CD8-positive, alpha-beta memory T cell (primary cell): ENCODE data around the gene AP1G2. TPM values are rescaled to one million over a fixed set of nuclear protein-coding genes. Genes with fewer than 3 reads are reported as not detected.

ENCODE experiments used
- CTCF ChIA-PET: fragments of 350-600 bp; sonication (Branson Sonifier 250); formaldehyde crosslinking; loops from one replicate; lab custom pipeline; 2021; ENCODE audit warnings: antibody characterized with exemption; lab: Charles Lee
- POLR2A ChIA-PET: fragments of 350-600 bp; sonication (Branson Sonifier 250); formaldehyde crosslinking; loops from one replicate; lab custom pipeline; 2021; ENCODE audit warnings: antibody characterized with exemption; lab: Charles Lee
- DNase-seq, 5 donors: peaks; one replicate each; pipeline versions ENCODE4 v3.0.0 to v3.0.0-alpha.2; 2020 to 2022; ENCODE audit warnings: mixed read lengths in 1 of 5
- H3K27ac ChIP-seq: one replicate; pipeline ENCODE4 v1.7.0; 2013; ENCODE audit warnings: low read depth, mild to moderate bottlenecking, low read length, moderate library complexity
- H3K27me3 ChIP-seq: 2 replicates; pipeline ENCODE4 v1.7.0; 2013; ENCODE audit warnings: low read length, mild to moderate bottlenecking; ENCODE audit not compliant: insufficient read depth, poor library complexity, severe bottlenecking
- H3K36me3 ChIP-seq: 2 replicates; pipeline ENCODE4 v1.7.0; 2013; ENCODE audit warnings: mild to moderate bottlenecking, low read length, moderate library complexity; ENCODE audit not compliant: insufficient read depth
- H3K4me1 ChIP-seq: 2 replicates; pipeline ENCODE4 v1.7.0; 2013; ENCODE audit warnings: mild to moderate bottlenecking, low read length, moderate library complexity; ENCODE audit not compliant: insufficient read depth
- H3K4me3 ChIP-seq: 2 replicates; pipeline ENCODE4 v1.7.0; 2013; ENCODE audit warnings: mild to moderate bottlenecking, low read length
- H3K9me3 ChIP-seq: 2 replicates; pipeline ENCODE4 v1.7.0; 2013; ENCODE audit warnings: mild to moderate bottlenecking, low read length
- H3K27ac Mint-ChIP-seq, 8 donors: one replicate each; pipeline ENCODE4 v1.8.0; 2020 to 2021; ENCODE audit warnings: mixed read lengths in 8 of 8, mild to moderate bottlenecking in 6 of 8, inconsistent platforms in 3 of 8, moderate library complexity in 3 of 8
- H3K27me3 Mint-ChIP-seq, 2 donors: one replicate each; pipeline ENCODE4 v1.8.0; 2020 to 2021; ENCODE audit warnings: mixed read lengths in 2 of 2, mild to moderate bottlenecking in 1 of 2, moderate library complexity in 1 of 2
- H3K36me3 Mint-ChIP-seq, 3 donors: one replicate each; pipeline ENCODE4 v1.8.0; 2020 to 2021; ENCODE audit warnings: mixed read lengths in 3 of 3, inconsistent platforms in 1 of 3, mild to moderate bottlenecking in 1 of 3
- H3K4me1 Mint-ChIP-seq, 3 donors: one replicate each; pipeline ENCODE4 v1.8.0; 2020 to 2021; ENCODE audit warnings: mixed read lengths in 3 of 3, inconsistent platforms in 1 of 3, mild to moderate bottlenecking in 1 of 3
- H3K4me3 Mint-ChIP-seq, 7 donors: one replicate each; pipeline ENCODE4 v1.8.0; 2020 to 2021; ENCODE audit warnings: mixed read lengths in 7 of 7, mild to moderate bottlenecking in 6 of 7, moderate library complexity in 4 of 7, inconsistent platforms in 2 of 7
- H3K9me3 Mint-ChIP-seq, 5 donors: one replicate each; pipeline ENCODE4 v1.8.0; 2020 to 2022; ENCODE audit warnings: mixed read lengths in 5 of 5, mild to moderate bottlenecking in 3 of 5, moderate library complexity in 2 of 5, inconsistent platforms in 1 of 5
- polyA plus RNA-seq: library from polyadenylated mRNA; unstranded; fragments of 300-500 nt; fragmentation: Illumina TruSeq; gene quantifications from one replicate; pipeline ENCODE4 v1.2.3, GENCODE V29; 2021
- total RNA-seq, 2 experiments: library from RNA; stranded (reverse); gene quantifications; one replicate each; pipeline ENCODE4 v1.2.3, GENCODE V29; 2021

Gene AP1G2
- total and polyA plus RNA-seq, 3 experiments from 2014 or later = 80.8 to 154 (median 152) TPM

DNA sequence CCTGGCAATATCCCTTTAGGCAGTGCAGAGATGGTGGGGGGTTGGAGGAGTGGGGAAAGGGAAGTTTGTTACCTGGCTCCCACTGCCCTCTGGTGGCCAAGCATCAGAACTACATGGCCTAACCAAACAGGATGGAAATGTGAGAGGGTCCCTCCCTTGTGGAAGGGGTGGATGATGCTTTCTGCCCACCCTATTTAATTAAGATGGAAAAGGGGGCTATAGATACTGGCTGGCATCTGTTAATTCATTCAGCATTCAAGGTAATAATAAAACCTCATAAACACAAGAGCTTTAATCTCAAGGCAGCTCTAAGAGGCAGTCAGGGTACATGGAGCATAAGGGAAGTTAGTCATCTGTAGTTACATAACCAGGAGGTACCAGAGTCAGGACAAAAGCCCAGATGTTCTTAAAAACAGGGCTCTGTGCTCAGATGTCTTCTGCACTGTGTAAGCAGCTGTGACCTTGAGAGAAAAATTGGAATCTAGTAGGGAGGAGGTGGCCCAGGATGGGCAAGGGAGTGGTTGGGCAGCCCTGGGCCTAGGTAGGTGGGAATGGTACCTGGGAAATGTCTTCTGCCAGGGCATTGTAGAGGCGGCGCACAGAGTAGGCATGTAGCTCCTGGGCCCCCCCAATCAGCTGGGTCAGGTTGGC lies 4.6 kb downstream of the AP1G2 start:
- peaks cover 27 to 48% (median 28%) of the 10 kb centered on the region in 3 donors for H3K4me1 Mint-ChIP-seq
- no peaks in the 10 kb centered on the region for H3K9me3 Mint-ChIP-seq
- Histone ChIP-seq H3K4me3 (no peak overlapping the region), H3K9me3 (no peaks in the 10 kb centered on the region), H3K27ac (no peak overlapping the region), H3K27me3 (no peaks in the 10 kb centered on the region), H3K4me1 (peaks cover 16% of the 10 kb centered on the region), H3K36me3 (peaks cover 55% of the 10 kb centered on the region)
- POLR2A ChIA-PET = no interaction called here
- H3K4me3 Mint-ChIP-seq = peak overlapping the region in 1 of 7 donors; percentile 56
- H3K36me3 Mint-ChIP-seq = peaks cover 0 to 85% (median 7%) of the 10 kb centered on the region in 3 donors
- CTCF ChIA-PET = interaction anchor here (0.7 to 8.9 kb wide), 10 partner anchors 9 to 94 kb away, joined by 3 to 105 read pairs (median 3); partner anchors contain the start of genes NGDN and ZFHX2
- H3K27ac Mint-ChIP-seq = peak overlapping the region in 7 of 8 donors; percentile 17 to 87 (median 80)
- H3K27me3 Mint-ChIP-seq = peaks cover 0 to 3% of the 10 kb centered on the region in 2 donors
- peak; percentile 39 to 72 (median 52) for DNase-seq

DNA sequence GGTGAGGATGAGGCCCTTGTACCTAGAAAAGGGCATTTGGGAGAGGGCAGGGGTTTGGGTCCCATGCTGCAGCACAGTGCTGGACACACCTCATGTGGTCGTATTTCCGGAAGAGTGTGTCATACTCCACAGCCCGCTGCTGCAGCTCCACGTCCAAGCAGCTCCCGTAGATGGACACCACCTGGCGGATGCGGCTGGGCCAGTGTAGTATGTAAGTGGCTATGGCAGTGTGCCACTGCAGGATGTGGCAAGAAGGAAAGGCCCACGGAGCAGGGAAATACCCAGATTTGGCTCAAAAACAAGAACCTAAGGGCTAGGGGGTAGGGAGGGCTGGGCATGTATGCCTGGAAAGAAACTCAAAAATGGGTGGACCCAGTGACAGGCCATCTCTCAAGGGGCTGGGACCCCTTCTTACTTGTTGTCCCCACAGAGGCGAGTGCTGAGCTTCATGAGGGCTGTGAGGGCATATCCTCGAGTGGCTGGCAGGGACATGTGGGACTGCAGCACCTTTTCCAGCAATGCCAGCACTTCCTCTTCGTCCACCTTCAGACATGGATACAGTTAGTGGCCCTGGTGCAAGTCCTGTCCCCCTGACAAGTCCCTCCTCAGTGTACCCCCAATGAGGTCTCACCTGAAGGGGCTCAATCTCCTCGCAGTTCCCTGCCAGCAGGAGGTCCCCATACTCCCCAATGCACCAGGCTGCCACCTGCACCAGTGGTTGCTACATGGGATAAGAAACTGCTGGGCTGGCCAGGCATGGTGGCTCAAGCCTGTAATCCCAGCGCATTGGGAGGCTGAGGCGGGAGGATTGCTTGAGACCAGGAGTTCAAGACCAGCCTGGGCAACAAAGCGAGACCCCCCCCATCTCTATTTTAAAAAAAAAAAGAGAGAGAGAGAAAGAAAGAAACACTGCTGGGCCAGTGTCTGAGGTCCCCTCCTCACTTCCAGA lies 5.4 kb downstream of the AP1G2 start:
- ChIA-PET POLR2A (interaction anchor here (1.0 kb wide), 1 partner anchor 10 kb away, joined by 4 read pairs; no protein-coding TSS in a partner anchor), CTCF (interaction anchor here (0.7 to 8.9 kb wide), 8 partner anchors 8 to 84 kb away, joined by 3 to 105 read pairs (median 4); partner anchors contain the start of gene ZFHX2)
- Mint-ChIP-seq H3K36me3 (peaks cover 0 to 82% (median 5%) of the 10 kb centered on the region in 3 donors), H3K27me3 (no peaks in the 10 kb centered on the region), H3K4me3 (peak overlapping the region in 1 of 7 donors; percentile 58), H3K9me3 (no peaks in the 10 kb centered on the region), H3K27ac (peak overlapping the region in 6 of 8 donors; percentile 17 to 80 (median 64)), H3K4me1 (peaks cover 26 to 47% (median 28%) of the 10 kb centered on the region in 3 donors)
- DNase-seq = no peak
- no peak overlapping the region for H3K27ac ChIP-seq
- no peak overlapping the region for H3K4me3 ChIP-seq
- H3K27me3 ChIP-seq = no peaks in the 10 kb centered on the region
- H3K4me1 ChIP-seq = peaks cover 17% of the 10 kb centered on the region
- H3K36me3 ChIP-seq = peaks cover 55% of the 10 kb centered on the region
- no peaks in the 10 kb centered on the region for H3K9me3 ChIP-seq

DNA sequence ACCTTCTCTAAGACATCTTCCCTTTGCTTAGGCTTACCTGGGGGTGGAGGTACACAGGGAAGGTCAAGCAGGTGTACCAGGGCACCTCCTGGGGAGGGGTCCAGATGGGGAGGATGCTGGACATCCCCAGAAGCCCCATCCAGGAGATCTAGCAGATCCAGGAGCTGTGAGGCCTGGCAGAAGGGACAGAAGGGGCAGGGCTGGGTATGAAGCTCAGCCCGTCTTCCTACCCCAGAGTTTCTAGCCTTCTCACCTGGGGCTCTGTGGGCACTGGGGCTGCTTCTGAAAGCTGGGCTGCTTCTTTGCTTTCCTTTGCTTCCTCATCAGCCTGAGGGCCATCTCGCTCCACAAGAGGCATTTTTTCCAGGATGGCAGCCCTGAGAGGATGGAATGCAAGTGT lies 6.3 kb downstream of the AP1G2 start:
- CTCF ChIA-PET = interaction anchor here (1.0 to 8.9 kb wide), 5 partner anchors 9 to 83 kb away, joined by 3 to 105 read pairs (median 5); no protein-coding TSS in a partner anchor
- Mint-ChIP-seq H3K9me3 (no peaks in the 10 kb centered on the region), H3K4me3 (peak overlapping the region in 1 of 7 donors; percentile 58), H3K27ac (peak overlapping the region in 1 of 8 donors; percentile 89), H3K27me3 (no peaks in the 10 kb centered on the region), H3K4me1 (peaks cover 27 to 47% (median 31%) of the 10 kb centered on the region in 3 donors), H3K36me3 (peaks cover 0 to 76% (median 5%) of the 10 kb centered on the region in 3 donors)
- no peak overlapping the region for H3K4me3 ChIP-seq
- no peaks in the 10 kb centered on the region for H3K9me3 ChIP-seq
- POLR2A ChIA-PET = interaction anchor here (1.0 kb wide), 1 partner anchor 9 kb away, joined by 4 read pairs; no protein-coding TSS in a partner anchor
- H3K27ac ChIP-seq = no peak overlapping the region
- H3K4me1 ChIP-seq = peaks cover 18% of the 10 kb centered on the region
- no peaks in the 10 kb centered on the region for H3K27me3 ChIP-seq
- peaks cover 55% of the 10 kb centered on the region for H3K36me3 ChIP-seq
- no peak for DNase-seq

DNA sequence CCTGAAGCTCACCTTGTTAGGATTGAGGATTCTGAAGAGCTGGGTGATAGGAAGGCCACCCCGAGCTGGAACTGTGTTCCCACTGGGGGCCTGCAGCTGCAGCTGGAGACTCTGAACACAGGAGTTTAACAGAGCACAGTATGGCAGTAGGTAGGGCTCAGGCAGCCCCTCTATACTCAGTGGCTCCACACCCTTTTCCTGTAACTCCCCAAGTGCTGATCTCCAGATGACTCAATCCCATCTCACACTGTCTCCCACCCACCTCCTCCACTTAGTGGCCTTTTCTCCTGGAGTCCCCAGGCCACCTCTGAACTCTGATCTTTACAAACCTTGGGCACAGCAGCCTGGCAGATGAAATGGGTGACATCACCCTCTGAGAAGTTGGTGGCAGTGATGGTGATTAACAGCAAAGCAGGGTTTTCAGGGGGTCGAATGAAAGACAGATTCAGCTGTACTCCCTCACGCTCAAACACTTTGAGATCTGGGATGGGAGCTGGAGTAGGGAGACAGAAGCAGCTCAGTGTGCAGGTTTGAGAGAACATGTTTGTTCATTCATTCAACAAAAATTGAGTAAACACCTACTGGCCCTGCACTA lies 7.6 kb downstream of the AP1G2 start:
- Histone ChIP-seq H3K4me3 (no peak overlapping the region), H3K9me3 (no peaks in the 10 kb centered on the region), H3K27me3 (no peaks in the 10 kb centered on the region), H3K36me3 (peaks cover 43% of the 10 kb centered on the region), H3K27ac (no peak overlapping the region), H3K4me1 (peaks cover 18% of the 10 kb centered on the region)
- Mint-ChIP-seq H3K36me3 (peaks cover 0 to 69% (median 5%) of the 10 kb centered on the region in 3 donors), H3K4me3 (no peak overlapping the region), H3K9me3 (no peaks in the 10 kb centered on the region), H3K4me1 (peaks cover 28 to 47% (median 38%) of the 10 kb centered on the region in 3 donors), H3K27me3 (no peaks in the 10 kb centered on the region), H3K27ac (peak overlapping the region in 4 of 8 donors; percentile 61 to 91 (median 64))
- CTCF ChIA-PET = interaction anchor here (0.6 to 8.9 kb wide), 15 partner anchors 9 to 336 kb away, joined by 3 to 105 read pairs (median 4); no protein-coding TSS in a partner anchor
- POLR2A ChIA-PET = no interaction called here
- DNase-seq = no peak

DNA sequence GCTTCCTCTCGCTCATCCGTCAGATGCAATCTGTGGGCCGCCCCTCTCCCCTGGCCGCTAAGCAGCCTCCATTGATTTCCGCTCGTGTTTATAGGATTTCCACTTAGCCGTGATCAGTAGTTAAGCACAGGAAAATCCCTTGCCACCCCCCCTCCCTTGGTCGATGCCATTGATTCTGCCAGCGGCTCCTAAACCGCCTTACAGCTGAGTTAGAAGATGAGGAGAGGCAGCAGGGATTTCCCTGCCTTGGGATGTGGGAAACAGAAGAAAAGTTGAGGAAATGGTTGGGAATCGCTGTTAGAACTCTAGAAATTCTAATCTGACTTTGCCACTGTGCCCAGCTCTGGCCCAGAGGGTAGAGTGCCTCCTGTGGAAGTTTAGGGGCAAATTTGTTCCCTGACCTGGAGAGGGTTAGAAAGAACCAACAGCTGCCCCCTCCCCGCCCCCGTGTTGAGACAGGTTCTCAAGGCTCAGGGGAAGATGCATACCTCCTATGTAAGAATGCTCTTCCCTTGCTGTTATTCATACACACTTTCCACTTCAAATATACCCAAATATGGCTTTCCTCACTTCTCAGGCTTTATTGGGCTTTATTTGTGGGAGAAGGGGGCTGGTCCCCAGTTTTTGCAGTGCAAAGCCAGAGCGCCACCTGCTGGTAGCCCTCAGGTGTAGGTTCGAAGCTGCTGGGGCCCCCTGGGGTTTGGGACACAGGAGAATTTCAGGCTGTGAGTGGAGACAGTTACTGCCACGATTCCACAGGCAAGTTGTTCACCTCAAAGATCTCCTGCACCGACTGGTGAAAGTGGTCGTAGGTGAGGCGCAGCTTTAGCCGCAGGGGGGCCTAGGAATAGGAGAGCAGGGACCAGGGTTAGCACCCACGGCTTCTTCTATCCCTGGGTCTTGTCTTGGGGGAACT lies 8.3 kb downstream of the AP1G2 start:
- Histone ChIP-seq H3K4me1 (peaks cover 18% of the 10 kb centered on the region), H3K36me3 (peaks cover 36% of the 10 kb centered on the region), H3K27ac (no peak overlapping the region), H3K4me3 (no peak overlapping the region), H3K9me3 (no peaks in the 10 kb centered on the region), H3K27me3 (no peaks in the 10 kb centered on the region)
- Mint-ChIP-seq H3K27me3 (no peaks in the 10 kb centered on the region), H3K27ac (peak overlapping the region in 4 of 8 donors; percentile 38 to 95 (median 80)), H3K36me3 (peaks cover 0 to 61% (median 3%) of the 10 kb centered on the region in 3 donors), H3K4me1 (peaks cover 28 to 42% (median 37%) of the 10 kb centered on the region in 3 donors), H3K9me3 (no peaks in the 10 kb centered on the region), H3K4me3 (peak overlapping the region in 2 of 7 donors; percentile 23 to 80)
- DNase-seq = peak; percentile 54 to 77 (median 57)
- ChIA-PET POLR2A (no interaction called here), CTCF (interaction anchor here (0.7 to 8.9 kb wide), 11 partner anchors 9 to 93 kb away, joined by 3 to 105 read pairs (median 5); no protein-coding TSS in a partner anchor)

DNA sequence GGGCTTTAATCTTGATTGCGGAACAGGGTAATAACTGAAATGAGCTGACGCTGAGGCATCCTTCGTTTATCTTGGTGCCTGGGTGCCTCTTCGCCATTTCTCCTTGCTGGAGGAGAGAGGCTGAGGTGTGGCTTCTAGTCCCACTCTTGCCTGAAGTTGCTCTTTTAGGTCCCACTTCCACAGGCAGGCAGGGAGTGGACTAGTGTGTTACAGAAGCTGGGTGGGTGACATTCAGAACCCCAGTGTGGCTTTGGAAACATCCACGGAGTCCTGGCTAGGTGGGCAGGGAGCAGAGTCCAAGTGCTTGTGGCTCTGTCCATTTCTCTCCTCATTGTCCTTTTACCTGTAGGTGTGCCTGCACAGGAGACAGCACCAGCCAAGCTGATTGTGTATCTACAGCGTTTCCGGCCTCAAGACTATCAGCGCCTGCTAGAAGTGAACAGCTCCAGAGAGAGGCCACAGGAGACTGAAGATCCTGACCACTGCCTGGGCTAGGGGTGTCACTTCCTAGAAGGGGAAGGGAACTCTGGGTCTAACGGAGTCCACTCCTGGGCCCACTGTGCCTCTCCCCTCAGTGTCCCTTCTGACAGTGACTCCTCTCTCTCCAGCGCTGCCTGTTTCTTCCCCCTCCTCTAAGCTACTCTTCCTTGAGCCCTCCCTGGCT lies 9.1 kb downstream of the AP1G2 start:
- no peaks in the 10 kb centered on the region for H3K27me3 Mint-ChIP-seq
- Histone ChIP-seq H3K27me3 (no peaks in the 10 kb centered on the region), H3K4me1 (peaks cover 18% of the 10 kb centered on the region), H3K4me3 (no peak overlapping the region), H3K27ac (no peak overlapping the region), H3K9me3 (no peaks in the 10 kb centered on the region), H3K36me3 (peaks cover 29% of the 10 kb centered on the region)
- peaks cover 0 to 54% (median 3%) of the 10 kb centered on the region in 3 donors for H3K36me3 Mint-ChIP-seq
- no peak for DNase-seq
- H3K9me3 Mint-ChIP-seq = no peaks in the 10 kb centered on the region
- CTCF ChIA-PET = interaction anchor here (1.1 to 8.9 kb wide), 8 partner anchors 9 to 92 kb away, joined by 3 to 105 read pairs (median 6); no protein-coding TSS in a partner anchor
- peak overlapping the region in 5 of 8 donors; percentile 38 to 95 (median 95) for H3K27ac Mint-ChIP-seq
- POLR2A ChIA-PET = no interaction called here
- H3K4me3 Mint-ChIP-seq = peak overlapping the region in 3 of 7 donors; percentile 1 to 80 (median 68)
- peaks cover 28 to 38% (median 34%) of the 10 kb centered on the region in 3 donors for H3K4me1 Mint-ChIP-seq
